ENCODE measurements around the gene DUSP9. TPM values are rescaled to one million over a fixed set of nuclear protein-coding genes. Genes with fewer than 3 reads are reported as not detected.
A peak's percentile ranks its signal among the peaks of the same experiment; 100 is the strongest.

The DUSP9 gene
- total RNA-seq, 2 donors from 2014 or later: 0.18 to 0.31 TPM

DNA sequence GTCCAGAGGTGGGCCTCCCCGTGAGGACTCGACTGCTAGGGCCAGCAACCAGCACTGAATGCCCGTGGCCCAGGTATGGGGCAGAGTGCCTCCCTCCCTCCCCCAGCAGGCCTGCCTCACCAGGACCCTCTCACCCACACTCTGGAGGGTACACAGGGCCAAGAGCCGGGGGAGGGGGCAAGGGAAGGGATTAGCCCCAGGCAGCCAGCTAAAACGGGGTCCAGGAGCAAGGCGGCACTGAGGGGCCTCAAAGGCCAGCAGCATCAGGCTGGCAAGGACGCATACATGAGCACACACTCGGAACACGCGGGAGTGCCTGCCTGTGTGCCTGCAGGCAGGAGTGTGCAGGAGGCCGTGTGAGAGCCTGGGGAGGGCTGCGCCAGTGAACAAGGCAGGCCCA is 18.3 kb upstream of the DUSP9 start:
- DNase-seq: peak; percentile 31
- no peak overlapping the region for H3K4me3 Mint-ChIP-seq
- no peaks in the 10 kb centered on the region for H3K27me3 ChIP-seq (ENCODE audit: control insufficient read depth, insufficient read depth, low read length, poor library complexity, severe bottlenecking)
- no peak overlapping the region for H3K27ac Mint-ChIP-seq
- peaks cover 50% of the 10 kb centered on the region for H3K9me3 Mint-ChIP-seq
- no peaks in the 10 kb centered on the region for H3K9me3 ChIP-seq (ENCODE audit: control insufficient read depth, low read length)
- no peak overlapping the region for H3K9ac ChIP-seq (ENCODE audit: extremely low read depth, low read length, poor library complexity, severe bottlenecking)
- H3K36me3 ChIP-seq (ENCODE audit: control insufficient read depth, insufficient read depth, low read length): no peaks in the 10 kb centered on the region
- H3K4me1 Mint-ChIP-seq: no peaks in the 10 kb centered on the region
- TF ChIP-seq, protein P1, sequence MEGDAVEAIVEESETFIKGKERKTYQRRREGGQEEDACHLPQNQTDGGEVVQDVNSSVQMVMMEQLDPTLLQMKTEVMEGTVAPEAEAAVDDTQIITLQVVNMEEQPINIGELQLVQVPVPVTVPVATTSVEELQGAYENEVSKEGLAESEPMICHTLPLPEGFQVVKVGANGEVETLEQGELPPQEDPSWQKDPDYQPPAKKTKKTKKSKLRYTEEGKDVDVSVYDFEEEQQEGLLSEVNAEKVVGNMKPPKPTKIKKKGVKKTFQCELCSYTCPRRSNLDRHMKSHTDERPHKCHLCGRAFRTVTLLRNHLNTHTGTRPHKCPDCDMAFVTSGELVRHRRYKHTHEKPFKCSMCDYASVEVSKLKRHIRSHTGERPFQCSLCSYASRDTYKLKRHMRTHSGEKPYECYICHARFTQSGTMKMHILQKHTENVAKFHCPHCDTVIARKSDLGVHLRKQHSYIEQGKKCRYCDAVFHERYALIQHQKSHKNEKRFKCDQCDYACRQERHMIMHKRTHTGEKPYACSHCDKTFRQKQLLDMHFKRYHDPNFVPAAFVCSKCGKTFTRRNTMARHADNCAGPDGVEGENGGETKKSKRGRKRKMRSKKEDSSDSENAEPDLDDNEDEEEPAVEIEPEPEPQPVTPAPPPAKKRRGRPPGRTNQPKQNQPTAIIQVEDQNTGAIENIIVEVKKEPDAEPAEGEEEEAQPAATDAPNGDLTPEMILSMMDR (conservative IDR thresholded peaks at IDR 0.05): no peak
- H3K4me1 ChIP-seq (ENCODE audit: control insufficient read depth, insufficient read depth, low read length): no peaks in the 10 kb centered on the region
- WGBS, 2 experiments (ENCODE audit: insufficient coverage in 1 of 2, insufficient read length in 1 of 2): 87 to 93% methylated on average over 3 to 10 of the region's 12 CpGs
- H3K4me3 ChIP-seq (ENCODE audit: low read length): no peak overlapping the region
- no peaks in the 10 kb centered on the region for H3K36me3 Mint-ChIP-seq (ENCODE audit: low read depth)
- no peak overlapping the region for H3K27ac ChIP-seq (ENCODE audit: low read depth, low read length)
- peaks cover 11% of the 10 kb centered on the region for H3K27me3 Mint-ChIP-seq (ENCODE audit: insufficient read depth)

DNA sequence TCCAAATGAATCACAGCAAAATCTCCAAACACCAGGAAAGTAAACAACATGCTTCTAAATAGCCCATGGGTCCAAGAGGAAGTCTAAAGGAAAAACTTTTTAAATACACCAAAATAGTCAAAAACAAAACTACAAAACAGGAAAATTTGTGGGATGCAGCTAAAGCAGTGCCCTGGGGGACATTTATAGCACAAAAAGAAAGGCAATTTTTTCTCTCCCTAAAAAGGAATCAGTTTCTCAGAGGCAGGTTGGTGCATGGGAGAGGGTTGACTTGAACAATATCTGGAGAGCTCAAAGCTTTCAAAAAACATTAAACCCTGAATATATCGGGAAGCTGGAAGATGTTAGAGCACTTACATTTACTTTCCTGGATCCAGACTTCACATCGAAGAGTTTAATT is 15.7 kb upstream of the DUSP9 start:
- H3K27me3 Mint-ChIP-seq (ENCODE audit: insufficient read depth): peaks cover 16% of the 10 kb centered on the region
- H3K4me1 Mint-ChIP-seq: no peaks in the 10 kb centered on the region
- DNase-seq: peak; percentile 7
- no peaks in the 10 kb centered on the region for H3K27me3 ChIP-seq (ENCODE audit: control insufficient read depth, insufficient read depth, low read length, poor library complexity, severe bottlenecking)
- peaks cover 57% of the 10 kb centered on the region for H3K9me3 Mint-ChIP-seq
- no peaks in the 10 kb centered on the region for H3K36me3 ChIP-seq (ENCODE audit: control insufficient read depth, insufficient read depth, low read length)
- H3K4me1 ChIP-seq (ENCODE audit: control insufficient read depth, insufficient read depth, low read length): no peaks in the 10 kb centered on the region
- H3K9me3 ChIP-seq (ENCODE audit: control insufficient read depth, low read length): no peaks in the 10 kb centered on the region
- no peak overlapping the region for H3K27ac Mint-ChIP-seq
- H3K36me3 Mint-ChIP-seq (ENCODE audit: low read depth): no peaks in the 10 kb centered on the region
- TF ChIP-seq, protein P1 (conservative IDR thresholded peaks at IDR 0.05): no peak
- no peak overlapping the region for H3K9ac ChIP-seq (ENCODE audit: extremely low read depth, low read length, poor library complexity, severe bottlenecking)
- no peak overlapping the region for H3K4me3 ChIP-seq (ENCODE audit: low read length)
- 83 to 93% methylated on average over 2 of the region's 2 CpGs for WGBS, 2 experiments (ENCODE audit: insufficient coverage in 1 of 2, insufficient read length in 1 of 2)
- no peak overlapping the region for H3K27ac ChIP-seq (ENCODE audit: low read depth, low read length)
- no peak overlapping the region for H3K4me3 Mint-ChIP-seq

DNA sequence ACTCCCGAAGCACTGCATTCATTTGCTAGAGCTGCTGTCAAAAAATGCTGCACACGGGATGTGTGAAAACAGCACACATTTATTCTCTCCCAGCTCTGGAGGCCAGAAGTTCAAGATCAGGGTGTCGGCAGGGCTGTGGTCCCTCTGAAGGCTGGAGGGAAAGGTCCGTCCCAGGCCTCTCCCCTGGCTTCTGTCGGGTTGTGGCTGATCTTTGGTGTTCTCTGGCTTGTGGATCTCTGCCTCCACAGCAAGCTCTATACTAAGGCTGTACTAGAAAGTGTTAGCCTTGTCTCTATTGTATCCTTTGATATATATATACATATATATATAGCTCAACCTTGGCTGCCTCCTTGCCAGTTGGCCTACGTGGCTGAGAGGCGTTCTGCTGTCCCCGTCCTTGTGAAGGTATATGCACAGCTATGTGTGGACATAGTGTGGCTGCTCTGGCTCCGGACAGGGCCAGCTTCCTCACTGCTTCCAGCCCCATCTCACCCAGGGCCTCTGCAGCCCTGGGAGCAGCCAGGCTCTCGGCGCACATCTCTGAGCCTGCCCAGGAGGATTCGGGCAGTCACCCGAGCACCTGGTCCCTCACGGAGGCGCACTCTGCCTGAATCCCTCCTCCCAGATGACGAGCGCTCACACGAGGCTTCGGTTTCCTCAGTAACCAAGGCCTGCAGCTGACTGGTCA is 15.0 kb upstream of the DUSP9 start:
- H3K27me3 Mint-ChIP-seq (ENCODE audit: insufficient read depth): peaks cover 16% of the 10 kb centered on the region
- 90 to 95% methylated on average over 4 to 14 of the region's 19 CpGs for WGBS, 2 experiments (ENCODE audit: insufficient coverage in 1 of 2, insufficient read length in 1 of 2)
- no peaks in the 10 kb centered on the region for H3K4me1 Mint-ChIP-seq
- DNase-seq: peak; percentile 41
- Histone ChIP-seq H3K4me1 (ENCODE audit: control insufficient read depth, insufficient read depth, low read length) (no peaks in the 10 kb centered on the region), H3K27ac (ENCODE audit: low read depth, low read length) (no peak overlapping the region), H3K9me3 (ENCODE audit: control insufficient read depth, low read length) (no peaks in the 10 kb centered on the region), H3K4me3 (ENCODE audit: low read length) (no peak overlapping the region), H3K36me3 (ENCODE audit: control insufficient read depth, insufficient read depth, low read length) (no peaks in the 10 kb centered on the region), H3K27me3 (ENCODE audit: control insufficient read depth, insufficient read depth, low read length, poor library complexity, severe bottlenecking) (no peaks in the 10 kb centered on the region), H3K9ac (ENCODE audit: extremely low read depth, low read length, poor library complexity, severe bottlenecking) (no peak overlapping the region)
- H3K36me3 Mint-ChIP-seq (ENCODE audit: low read depth): no peaks in the 10 kb centered on the region
- no peak overlapping the region for H3K4me3 Mint-ChIP-seq
- TF ChIP-seq, protein P1 (conservative IDR thresholded peaks at IDR 0.05): no peak
- H3K9me3 Mint-ChIP-seq: peaks cover 58% of the 10 kb centered on the region
- no peak overlapping the region for H3K27ac Mint-ChIP-seq

Data from endodermal cell (in vitro differentiated cells).